ENCODE results near the gene ZNF407.

ZNF407 gene

GRCh38 chr18:74982946-74983635 is 385.4 kb downstream of the ZNF407 start:
- DNase-seq: no peak

GRCh38 chr18:74989134-74989533 is 391.5 kb downstream of the ZNF407 start:
- DNase-seq: no peak

DNA sequence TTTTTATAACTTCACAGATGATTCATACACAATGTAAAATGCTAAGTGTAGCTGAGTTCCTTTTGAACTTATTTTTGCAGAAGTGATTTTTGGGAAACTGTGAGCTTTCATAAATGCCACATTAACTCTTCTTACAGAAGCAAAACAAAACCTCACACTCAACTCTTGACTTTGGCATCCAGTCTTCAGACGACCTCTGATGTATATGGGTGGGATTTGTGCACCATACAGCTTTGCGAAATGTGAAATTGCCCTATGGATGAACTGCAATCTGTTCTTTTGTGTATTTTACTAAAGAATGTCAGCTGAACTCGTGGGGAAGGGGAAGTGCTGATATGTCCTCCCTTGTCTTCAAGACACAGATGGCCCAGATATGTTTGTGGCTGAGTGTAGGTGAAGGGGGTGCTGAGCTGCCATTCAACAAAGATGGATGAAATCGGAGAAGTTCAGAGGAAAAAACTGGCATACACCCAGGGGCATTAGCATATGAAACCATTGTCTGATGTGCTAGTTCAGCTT is 393.0 kb downstream of the ZNF407 start:
- no peak for DNase-seq

DNA sequence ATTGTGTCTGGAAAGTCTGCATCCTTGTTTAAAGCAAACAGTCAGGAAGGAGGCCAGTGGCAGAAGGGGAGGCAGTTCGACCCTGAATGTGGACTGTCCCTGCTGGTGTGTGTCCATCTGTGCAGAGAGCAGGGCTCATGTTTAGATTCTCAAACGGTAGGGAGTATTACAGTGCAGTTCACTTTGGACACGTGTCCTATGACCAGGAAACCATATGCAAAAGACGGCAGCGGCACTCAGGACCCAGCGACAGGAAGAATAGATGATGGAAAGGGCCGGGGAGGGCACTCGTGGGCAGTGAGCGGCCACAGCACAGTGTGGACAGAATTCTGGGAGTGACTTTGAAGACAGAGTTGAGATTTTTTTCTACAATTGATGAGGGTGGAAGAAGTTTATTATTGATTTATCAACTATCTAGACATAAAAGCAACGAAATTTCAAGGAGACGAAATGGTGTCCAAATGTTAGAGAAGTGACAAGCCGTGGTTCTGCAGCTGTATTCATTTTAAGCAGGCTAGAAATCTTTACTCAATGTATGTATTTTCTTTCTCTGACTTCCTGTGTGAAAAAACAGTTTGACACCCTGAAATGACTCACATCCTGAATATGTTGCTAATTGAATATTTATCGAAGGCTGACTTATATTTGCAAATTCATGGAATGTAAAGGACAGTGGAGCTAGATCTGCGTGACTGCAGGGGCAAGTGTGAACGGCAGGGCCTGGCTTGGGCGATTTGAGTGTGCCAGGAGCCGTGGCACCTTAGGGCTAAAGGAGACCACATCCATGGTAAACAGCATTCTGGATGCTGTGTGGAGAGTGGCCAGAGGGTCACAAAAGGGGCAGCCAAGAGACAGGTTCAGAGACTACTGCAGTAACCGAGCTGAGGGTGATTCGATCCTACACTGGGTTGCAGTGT is 397.1 kb downstream of the ZNF407 start:
- peak; percentile 34 to 40 for DNase-seq

DNA sequence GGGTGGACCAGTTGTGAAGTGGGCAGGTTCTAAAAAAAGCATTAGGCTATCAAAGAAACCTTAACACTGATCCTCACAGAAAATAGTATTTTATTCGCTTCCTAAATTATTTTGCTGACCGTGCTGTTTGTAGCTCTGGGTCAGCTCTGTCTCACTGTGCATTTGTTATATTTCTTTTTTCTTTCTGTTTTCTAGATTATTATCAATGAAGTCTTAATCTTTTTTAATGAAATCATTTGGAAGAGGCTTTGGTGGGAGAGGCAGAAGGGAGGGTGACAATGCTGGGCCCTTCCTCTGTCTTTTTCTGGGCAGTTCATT is 397.7 kb downstream of the ZNF407 start:
- DNase-seq: no peak

DNA sequence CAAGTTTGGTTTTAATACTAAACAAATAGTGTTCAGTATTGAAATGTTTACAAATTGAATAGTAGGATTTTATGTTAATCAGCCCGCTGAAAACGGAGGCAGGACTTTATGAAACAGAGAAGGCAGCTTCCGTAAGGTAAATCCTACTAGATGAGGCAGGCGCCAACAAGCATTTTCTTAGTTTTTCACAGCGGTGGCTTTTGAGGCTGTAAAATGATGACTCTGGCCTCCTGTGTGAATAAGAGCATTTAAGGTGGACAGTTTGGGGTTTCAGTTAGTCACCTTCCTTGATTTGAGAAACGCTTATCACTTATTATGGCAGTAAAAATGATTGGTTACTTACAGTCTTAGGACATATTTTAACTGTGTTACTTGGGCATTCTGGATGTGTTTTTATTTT is 398.4 kb downstream of the ZNF407 start:
- no peak for DNase-seq

GRCh38 chr18:74996996-74997395 is 399.3 kb downstream of the ZNF407 start:
- no peak for DNase-seq

DNA sequence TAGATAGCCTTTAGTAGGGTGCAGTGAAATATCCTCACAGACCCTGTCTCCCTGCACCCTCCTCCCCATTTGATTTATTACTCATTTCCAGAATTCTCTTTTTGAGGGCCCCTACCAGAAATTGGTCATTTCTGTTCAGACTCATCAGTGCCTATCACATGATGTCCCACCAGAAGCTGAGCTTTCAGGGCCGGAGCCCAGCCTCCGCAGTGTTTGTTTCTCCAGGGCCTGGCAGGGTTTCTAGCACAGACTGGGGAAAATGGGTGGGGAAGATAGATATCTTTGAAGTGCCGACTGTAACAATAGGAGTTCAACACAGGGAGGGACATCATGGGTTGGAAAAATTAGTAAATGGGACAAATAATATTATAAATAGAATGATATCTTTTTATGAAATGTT is 403.2 kb downstream of the ZNF407 start:
- no peak for DNase-seq

DNA sequence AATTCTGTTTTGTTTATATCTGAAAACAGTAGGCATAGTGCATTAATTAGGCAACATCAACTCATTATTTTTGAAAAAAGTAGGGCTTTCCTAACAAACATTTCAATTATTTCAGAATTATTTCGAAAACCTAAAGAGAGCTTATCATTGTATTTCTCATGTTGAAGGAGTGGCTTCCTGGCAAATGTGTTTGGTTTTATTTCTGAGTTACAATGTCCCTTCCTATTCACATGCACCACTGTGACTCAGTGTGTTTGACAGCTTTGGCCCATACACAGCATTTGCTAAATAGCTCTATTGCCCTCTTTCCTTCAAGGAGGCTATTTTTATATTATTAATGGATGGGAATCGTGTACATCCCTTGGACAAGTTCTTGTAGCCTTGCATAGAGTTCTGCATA is 405.4 kb downstream of the ZNF407 start:
- DNase-seq: no peak

DNA sequence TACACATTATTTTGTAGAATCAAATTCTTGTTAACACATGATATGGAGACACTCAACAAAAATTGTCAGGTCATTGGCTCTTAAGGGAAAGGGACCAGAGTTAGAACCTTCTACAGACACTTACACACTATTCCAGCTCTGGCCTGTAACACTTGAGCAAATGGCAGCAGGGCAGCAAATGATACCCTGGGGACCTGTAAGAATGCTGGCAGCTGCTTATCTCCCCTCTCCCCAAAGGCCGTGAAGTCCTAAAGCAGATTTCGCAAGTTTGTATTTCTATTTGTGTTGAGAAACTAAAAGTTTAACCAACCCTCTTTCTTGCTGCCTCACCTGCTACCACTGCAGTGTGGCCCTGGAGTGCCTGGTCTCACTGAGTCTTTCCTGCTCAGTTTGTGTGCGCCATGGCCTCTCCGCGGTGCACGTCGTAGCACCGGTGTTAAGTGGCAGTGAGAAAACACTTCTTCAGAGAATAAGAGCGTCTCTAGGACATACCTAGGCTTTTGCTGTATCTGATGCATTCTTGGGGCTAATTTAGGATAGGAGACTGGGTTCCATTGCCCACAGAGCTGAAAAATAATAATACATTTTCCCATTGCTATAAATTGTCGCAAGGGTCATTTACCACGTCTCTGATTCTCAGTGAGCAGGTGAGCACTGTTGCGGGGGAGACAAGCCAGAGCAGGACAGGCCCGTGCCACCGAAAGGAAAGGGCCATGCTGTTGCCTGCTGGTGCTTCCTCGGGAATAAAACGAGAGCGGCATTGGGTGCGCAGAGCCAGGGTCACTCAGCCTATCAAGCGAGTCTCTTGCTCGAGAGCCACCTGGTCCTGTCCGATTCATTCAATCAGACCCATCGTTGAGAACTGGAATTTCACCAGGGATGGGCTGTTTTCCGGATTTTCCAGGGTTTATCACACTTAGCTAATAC is 406.4 kb downstream of the ZNF407 start:
- no peak for DNase-seq

DNA sequence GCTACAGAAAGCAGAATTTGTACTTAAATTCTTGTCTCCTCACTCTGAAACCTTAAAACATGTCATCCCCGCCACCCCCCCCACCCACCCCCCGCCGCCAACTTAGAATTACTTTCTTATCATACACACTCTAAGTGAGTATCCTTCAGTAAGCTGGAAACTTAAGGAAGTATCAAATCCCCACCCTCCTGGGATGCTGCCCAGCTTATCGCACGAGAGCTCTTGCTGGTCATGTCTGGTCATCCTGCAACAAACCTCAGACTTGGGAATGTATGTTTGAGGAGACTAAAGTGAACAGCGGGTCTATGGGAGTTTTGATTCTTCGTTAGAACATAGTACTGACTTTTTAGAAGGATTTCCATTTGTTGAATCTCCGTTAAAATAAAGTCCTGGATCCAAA is 408.0 kb downstream of the ZNF407 start:
- no peak for DNase-seq

DNA sequence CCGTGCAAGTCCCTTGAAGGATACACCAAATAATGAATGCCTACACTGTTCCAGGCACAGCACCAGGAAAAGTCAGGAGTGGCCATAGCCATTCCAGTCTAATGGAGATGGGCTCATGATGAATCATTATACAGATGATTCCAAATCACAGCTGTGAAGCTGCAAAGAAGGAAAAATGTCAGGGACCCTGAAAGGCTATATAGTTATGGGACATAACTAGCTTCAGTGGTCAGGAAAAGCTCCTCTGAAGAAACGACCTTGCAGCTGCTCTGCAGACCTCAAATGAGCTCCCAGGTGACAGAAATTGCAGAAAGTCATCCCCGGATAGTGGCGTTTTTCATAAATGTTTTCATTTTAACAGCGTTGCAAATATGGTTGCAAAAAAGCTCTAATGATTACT is 410.5 kb downstream of the ZNF407 start:
- no peak for DNase-seq

DNA sequence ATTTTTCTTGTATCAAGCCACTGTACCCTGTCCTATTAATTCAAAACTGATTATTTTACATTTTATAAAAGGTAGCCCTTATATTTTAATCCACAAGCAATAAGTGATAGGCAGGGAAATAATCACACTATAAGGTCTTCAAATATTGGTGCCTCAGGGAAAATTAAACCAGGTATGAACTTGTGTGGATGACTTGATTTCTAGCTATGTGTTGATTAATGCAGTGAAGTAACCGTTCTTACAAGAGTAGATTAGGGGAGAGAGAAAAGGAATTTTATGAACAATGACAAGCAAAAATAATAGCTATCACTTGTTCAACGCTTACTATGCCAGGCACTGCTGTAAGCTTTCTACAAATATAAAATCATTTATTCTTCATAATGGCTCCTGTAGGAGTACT is 411.6 kb downstream of the ZNF407 start:
- DNase-seq: no peak

DNA sequence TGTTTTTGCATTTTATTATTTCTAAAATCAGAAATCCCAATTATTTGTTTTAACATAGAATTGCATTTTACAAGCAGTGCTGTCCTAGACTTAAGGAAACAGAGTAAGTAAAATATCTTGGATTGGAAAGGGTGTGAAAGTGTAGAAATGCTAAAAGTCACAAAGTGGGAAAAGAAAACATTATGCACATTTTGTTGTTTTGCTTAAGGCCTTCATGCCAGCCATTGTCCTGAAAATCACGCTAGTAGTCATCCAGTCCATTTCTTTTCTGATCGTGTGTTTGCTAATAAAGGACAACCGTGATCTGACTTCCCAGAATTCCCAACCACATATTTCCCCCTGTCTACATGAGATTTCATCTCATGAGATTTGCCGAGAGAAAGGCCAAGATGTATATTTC is 412.2 kb downstream of the ZNF407 start:
- no peak for DNase-seq

- DNase-seq: no peak
Observed at GRCh38 chr18:75010278-75010677, 412.6 kb downstream of the ZNF407 start.

- DNase-seq: no peak
Observed at GRCh38 chr18:75010689-75011088, 413.0 kb downstream of the ZNF407 start.

- DNase-seq: no peak
Observed at GRCh38 chr18:75016025-75016717, 418.5 kb downstream of the ZNF407 start.

GRCh38 chr18:75023473-75023872 is 425.8 kb downstream of the ZNF407 start:
- DNase-seq: no peak

- DNase-seq: no peak
Observed at GRCh38 chr18:75024871-75025270, 427.2 kb downstream of the ZNF407 start.

DNA sequence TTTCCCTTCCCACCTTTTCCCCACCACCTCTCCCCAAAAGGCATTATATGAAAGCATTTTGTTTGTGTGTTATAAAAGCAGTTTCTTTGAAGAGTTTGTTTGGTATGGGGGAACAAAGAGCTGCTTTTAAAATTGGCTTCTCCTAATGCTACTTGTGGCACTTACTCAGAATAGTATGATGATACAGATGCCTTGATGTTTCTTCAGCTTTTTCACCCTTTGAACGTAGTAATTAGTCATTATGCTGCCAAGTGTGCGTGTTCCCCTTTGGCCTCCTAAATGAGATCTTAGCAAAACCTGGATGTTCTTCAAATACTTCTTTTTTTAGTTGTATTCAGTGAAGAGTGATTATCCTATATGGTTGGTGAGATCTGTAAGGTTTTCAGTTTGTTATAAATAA is 427.9 kb downstream of the ZNF407 start:
- DNase-seq: no peak

GRCh38 chr18:75029481-75029880 is 431.8 kb downstream of the ZNF407 start:
- peak in 1 of 2 experiments; percentile 22 for DNase-seq

GRCh38 chr18:75031717-75032317 is 434.1 kb downstream of the ZNF407 start:
- DNase-seq: no peak

Measured in activated T-cell treated with anti-CD3 and anti-CD28 coated beads, Interleukin-2, amount 50 U/mL, for 48 hours (primary cell).